Immature natural killer cell (primary cell): Measurements from ENCODE around the gene TAF1B. TPM values are rescaled to one million over a fixed set of nuclear protein-coding genes. Genes with fewer than 3 reads are reported as not detected.

Experiments
- DNase-seq, 3 donors: peaks; one replicate each; pipeline ENCODE4 v3.0.0; 2022; ENCODE audit warnings: mixed read lengths in 1 of 3
- H3K27ac Mint-ChIP-seq, 6 donors: one replicate each; pipeline ENCODE4 v1.8.0; 2020; ENCODE audit warnings: mixed read lengths in 6 of 6, mild to moderate bottlenecking in 5 of 6, inconsistent platforms in 4 of 6, moderate library complexity in 3 of 6
- H3K27me3 Mint-ChIP-seq, 3 donors: one replicate each; pipeline ENCODE4 v1.8.0; 2020 to 2021; ENCODE audit warnings: low read depth in 3 of 3, mild to moderate bottlenecking in 3 of 3, mixed read lengths in 3 of 3, moderate library complexity in 3 of 3, inconsistent platforms in 1 of 3
- H3K36me3 Mint-ChIP-seq, 3 donors: one replicate each; pipeline ENCODE4 v1.8.0; 2020; ENCODE audit warnings: mixed read lengths in 3 of 3, inconsistent platforms in 2 of 3, mild to moderate bottlenecking in 2 of 3
- H3K4me1 Mint-ChIP-seq, 2 donors: one replicate each; pipeline ENCODE4 v1.8.0; 2020; ENCODE audit warnings: inconsistent platforms in 2 of 2, mild to moderate bottlenecking in 2 of 2, mixed read lengths in 2 of 2, moderate library complexity in 1 of 2
- H3K4me3 Mint-ChIP-seq, 5 donors: one replicate each; pipeline ENCODE4 v1.8.0; 2020; ENCODE audit warnings: mild to moderate bottlenecking in 5 of 5, mixed read lengths in 5 of 5, inconsistent platforms in 3 of 5, moderate library complexity in 3 of 5
- H3K9me3 Mint-ChIP-seq, 6 donors: one replicate each; pipeline ENCODE4 v1.8.0; 2020; ENCODE audit warnings: mild to moderate bottlenecking in 6 of 6, mixed read lengths in 6 of 6, inconsistent platforms in 4 of 6, moderate library complexity in 3 of 6
- polyA plus RNA-seq, 3 donors: library from polyadenylated mRNA; unstranded; fragments of 300-500 nt; fragmentation: Illumina TruSeq; gene quantifications; one replicate each; pipeline ENCODE4 v1.2.3, GENCODE V29; 2021

TAF1B gene
- polyA plus RNA-seq, 3 donors from 2014 or later, result 8.7 to 21.8 (median 10.2) TPM

DNA sequence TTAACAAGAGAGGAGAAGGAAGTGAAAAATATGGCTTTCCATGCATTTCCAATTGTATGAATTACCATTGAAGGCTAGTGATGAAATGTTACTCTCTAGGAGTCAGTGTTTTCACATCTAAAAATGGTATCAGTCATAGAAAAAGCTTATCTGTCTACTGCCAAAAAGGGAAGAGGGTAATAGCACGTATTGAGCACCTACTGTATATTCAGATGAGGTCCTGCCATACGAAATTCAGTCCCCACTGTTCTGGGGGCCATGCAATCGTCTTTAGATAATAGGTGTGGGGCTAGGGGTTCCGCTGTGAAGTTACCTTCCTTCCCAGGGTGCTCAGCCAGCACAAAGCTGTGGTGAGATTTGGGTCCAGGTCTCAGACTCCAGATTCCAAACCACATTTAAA is 94.0 kb downstream of the TAF1B start:
- peaks cover 5 to 13% (median 11%) of the 10 kb centered on the region in 3 donors for H3K36me3 Mint-ChIP-seq
- H3K4me3 Mint-ChIP-seq, result no peak overlapping the region
- H3K9me3 Mint-ChIP-seq, result no peaks in the 10 kb centered on the region
- no peaks in the 10 kb centered on the region for H3K4me1 Mint-ChIP-seq
- no peak overlapping the region for H3K27ac Mint-ChIP-seq
- no peak for DNase-seq
- H3K27me3 Mint-ChIP-seq, result peaks cover 0 to 4% (median 1%) of the 10 kb centered on the region in 3 donors

DNA sequence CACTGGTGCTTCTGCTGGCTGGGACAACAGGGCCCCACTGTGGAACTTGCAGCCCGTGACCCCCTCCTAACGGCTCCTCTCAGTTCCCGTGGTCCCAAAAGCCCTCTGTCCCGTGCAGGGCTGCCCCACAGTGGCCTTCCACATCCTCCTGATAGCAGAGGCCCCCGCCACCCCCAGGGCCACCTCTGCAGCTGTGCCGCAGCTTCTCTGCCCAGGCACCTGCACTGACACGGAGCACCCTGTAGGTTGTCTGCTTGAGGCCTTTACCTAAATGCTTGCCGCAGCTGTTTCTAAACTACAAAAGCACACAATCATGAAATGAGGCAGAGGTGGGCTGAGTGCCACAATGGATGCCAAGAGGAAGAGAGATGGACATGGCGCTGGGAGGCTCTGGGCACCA is 94.7 kb downstream of the TAF1B start:
- no peaks in the 10 kb centered on the region for H3K4me1 Mint-ChIP-seq
- peaks cover 0 to 4% (median 1%) of the 10 kb centered on the region in 3 donors for H3K27me3 Mint-ChIP-seq
- DNase-seq, result no peak
- no peak overlapping the region for H3K27ac Mint-ChIP-seq
- H3K9me3 Mint-ChIP-seq, result no peaks in the 10 kb centered on the region
- no peak overlapping the region for H3K4me3 Mint-ChIP-seq
- H3K36me3 Mint-ChIP-seq, result peaks cover 5 to 13% (median 8%) of the 10 kb centered on the region in 3 donors

DNA sequence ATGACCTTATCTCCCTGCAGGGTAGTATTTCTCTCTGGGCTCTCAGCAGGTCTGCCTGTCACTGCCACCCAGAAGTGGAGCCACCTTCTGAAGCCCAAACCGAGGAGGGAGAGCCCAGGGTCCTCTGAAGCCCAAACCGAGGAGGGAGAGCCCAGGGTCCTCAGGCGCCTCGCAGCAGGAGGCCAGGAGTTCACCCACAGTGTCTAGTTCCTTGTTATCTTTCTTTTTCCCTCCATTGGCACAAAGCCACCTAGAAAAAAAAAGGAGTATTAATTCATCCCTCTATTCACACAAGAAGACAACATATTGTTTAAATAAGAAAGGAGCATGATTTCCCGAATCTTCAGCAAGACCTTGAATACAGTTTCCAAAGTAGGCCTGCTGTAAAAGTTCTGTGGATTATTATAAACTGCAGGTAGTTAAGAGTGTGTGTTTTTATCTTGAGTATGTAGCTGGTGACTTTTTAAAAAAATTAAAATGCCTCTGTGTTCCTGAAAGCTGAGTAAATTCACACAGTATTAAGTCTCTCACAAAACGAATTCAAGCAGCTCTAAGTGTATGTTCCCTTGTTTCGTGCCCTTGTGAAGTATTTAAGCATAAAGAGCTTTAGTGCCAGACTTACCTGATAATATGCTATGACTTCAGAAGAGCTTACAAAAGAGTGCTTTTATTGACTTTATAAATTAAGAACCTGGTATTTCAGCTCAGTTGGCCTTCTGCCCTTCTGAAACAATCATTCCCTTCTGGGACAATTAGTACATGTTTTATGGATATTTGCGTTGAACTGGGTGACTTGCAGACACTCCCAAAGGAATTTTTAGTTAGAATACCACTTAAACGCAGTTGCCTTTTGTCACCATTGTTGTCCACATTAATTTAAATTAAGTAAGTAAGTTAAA is 96.6 kb downstream of the TAF1B start:
- no peak for DNase-seq
- Mint-ChIP-seq H3K9me3 (no peaks in the 10 kb centered on the region), H3K4me3 (no peak overlapping the region), H3K27ac (no peak overlapping the region), H3K36me3 (peaks cover 0 to 4% (median 0%) of the 10 kb centered on the region in 3 donors), H3K27me3 (peaks cover 1 to 6% (median 5%) of the 10 kb centered on the region in 3 donors), H3K4me1 (no peaks in the 10 kb centered on the region)

DNA sequence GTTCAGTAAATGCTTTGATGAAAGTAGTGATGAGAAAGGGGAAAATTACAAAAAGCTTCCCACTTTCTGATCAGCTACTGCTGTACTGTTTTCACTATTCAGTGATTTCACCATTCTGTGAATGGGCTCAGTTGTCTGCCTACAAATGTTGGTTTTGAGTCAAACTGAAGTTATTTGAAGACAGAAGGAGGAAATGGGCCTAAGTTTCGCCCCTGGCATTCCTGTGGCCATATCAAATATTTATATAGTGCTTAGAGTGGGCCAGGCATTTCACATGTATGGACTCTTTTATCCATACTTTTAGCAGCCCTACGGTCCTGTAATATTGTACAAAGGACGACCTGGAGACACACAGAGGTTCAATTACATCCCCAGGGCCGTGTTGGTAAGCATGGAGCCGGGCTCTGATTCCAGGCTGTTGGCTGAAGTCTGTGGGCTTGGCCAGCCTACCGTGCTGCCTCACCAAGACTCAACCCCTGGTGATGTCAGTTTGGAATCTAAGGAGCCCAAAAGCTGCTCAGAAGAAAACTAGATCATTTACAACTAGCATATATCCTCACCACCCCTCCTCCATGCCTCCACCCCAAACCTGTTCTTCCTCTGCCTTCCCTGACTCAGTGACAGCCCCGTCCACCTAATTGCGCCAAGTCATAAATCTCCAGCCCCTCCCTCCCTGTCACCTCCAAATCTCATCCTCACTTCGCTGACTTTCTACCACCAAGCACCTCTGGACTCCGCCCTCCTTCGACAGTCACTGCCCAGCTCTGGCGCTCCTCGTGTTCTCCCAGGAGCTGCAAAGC is 98.1 kb downstream of the TAF1B start:
- Mint-ChIP-seq H3K4me1 (no peaks in the 10 kb centered on the region), H3K36me3 (no peaks in the 10 kb centered on the region), H3K27ac (peak overlapping the region in 1 of 6 donors; percentile 64), H3K4me3 (no peak overlapping the region), H3K27me3 (peaks cover 4 to 8% (median 5%) of the 10 kb centered on the region in 3 donors), H3K9me3 (no peaks in the 10 kb centered on the region)
- no peak for DNase-seq

GRCh38 chr2:9941996-9942390 is 98.7 kb downstream of the TAF1B start:
- Mint-ChIP-seq H3K9me3 (no peaks in the 10 kb centered on the region), H3K36me3 (no peaks in the 10 kb centered on the region), H3K4me3 (no peak overlapping the region), H3K27ac (peak overlapping the region in 1 of 6 donors; percentile 64), H3K27me3 (peaks cover 4 to 8% (median 7%) of the 10 kb centered on the region in 3 donors), H3K4me1 (no peaks in the 10 kb centered on the region)
- no peak for DNase-seq

DNA sequence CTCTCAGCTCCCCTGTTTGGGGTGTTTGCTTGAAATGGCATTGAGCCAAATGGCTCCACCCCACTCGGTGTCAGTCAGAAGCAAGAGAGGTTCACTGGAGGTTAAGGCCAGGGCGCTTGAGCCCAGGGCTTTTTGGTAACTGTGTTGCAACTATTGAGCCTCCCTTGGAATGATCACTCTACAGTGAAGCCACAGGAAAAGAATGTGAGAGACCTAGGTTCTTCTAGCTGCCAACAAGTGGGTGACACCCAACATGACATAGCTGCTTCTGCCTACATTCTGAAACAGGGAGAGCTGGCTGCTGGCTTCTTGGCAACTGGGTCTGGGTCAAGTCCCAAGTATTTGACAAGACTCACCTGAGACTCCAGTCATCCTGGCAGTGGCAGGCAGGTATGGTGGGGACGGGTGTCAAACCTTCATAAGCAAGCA is 101.1 kb downstream of the TAF1B start:
- H3K9me3 Mint-ChIP-seq, result no peaks in the 10 kb centered on the region
- H3K27ac Mint-ChIP-seq, result no peak overlapping the region

GRCh38 chr2:9945596-9945995 is 102.3 kb downstream of the TAF1B start:
- H3K4me3 Mint-ChIP-seq, result no peak overlapping the region
- H3K9me3 Mint-ChIP-seq, result no peaks in the 10 kb centered on the region
- no peak overlapping the region for H3K27ac Mint-ChIP-seq
- peaks cover 4 to 8% of the 10 kb centered on the region in 2 donors for H3K4me1 Mint-ChIP-seq
- DNase-seq, result no peak
- no peaks in the 10 kb centered on the region for H3K36me3 Mint-ChIP-seq
- H3K27me3 Mint-ChIP-seq, result peaks cover 5 to 17% (median 9%) of the 10 kb centered on the region in 3 donors

More for the DNA sequence above, 101.1 kb downstream of the TAF1B start:
- no peaks in the 10 kb centered on the region for H3K4me1 Mint-ChIP-seq
- H3K4me3 Mint-ChIP-seq, result no peak overlapping the region
- peaks cover 4 to 10% (median 9%) of the 10 kb centered on the region in 3 donors for H3K27me3 Mint-ChIP-seq
- DNase-seq, result no peak
- no peaks in the 10 kb centered on the region for H3K36me3 Mint-ChIP-seq

DNA sequence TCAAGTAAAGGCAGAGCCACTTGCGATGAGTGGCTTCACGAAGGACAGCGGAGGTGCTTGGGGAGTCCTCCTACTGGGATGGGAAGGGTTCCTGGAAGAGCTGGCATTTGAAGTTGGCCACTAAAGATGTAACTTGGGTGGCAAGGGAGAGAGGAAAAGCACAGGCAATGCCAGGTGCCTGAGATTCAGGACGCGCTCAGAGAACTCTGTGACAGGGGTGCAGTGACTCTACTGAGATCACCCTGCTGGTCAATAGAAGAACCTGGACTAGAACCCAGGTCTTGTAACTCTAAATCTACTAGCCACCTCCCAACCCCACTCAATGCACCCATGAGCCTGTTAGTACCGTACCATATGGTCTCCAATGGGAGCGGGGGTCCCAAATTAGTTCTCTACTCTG is 102.8 kb downstream of the TAF1B start:
- no peak overlapping the region for H3K27ac Mint-ChIP-seq
- H3K9me3 Mint-ChIP-seq, result no peaks in the 10 kb centered on the region
- H3K36me3 Mint-ChIP-seq, result no peaks in the 10 kb centered on the region
- H3K4me3 Mint-ChIP-seq, result no peak overlapping the region
- peaks cover 8 to 17% (median 9%) of the 10 kb centered on the region in 3 donors for H3K27me3 Mint-ChIP-seq
- DNase-seq, result no peak
- peaks cover 5 to 10% of the 10 kb centered on the region in 2 donors for H3K4me1 Mint-ChIP-seq

DNA sequence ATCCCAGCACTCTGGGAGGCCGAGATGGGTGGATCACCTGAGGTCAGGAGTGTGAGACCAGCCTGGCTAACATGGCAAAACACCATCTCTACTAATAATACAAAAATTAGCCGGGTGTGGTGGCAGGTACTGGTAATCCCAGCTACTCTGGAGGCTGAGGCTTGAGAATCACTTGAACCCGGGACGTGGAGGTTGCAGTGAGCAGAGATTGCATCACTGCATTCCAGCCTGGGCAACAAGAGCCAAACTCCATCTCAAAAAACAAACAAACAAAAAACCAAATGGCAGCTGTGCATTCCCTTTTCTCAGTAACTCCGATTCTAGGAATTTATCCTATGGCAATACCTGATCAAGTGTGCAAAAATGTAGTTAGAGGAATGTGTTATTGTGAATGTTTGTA is 103.5 kb downstream of the TAF1B start:
- Mint-ChIP-seq H3K27me3 (peaks cover 7 to 17% (median 8%) of the 10 kb centered on the region in 3 donors), H3K9me3 (no peaks in the 10 kb centered on the region), H3K4me3 (no peak overlapping the region), H3K36me3 (no peaks in the 10 kb centered on the region), H3K27ac (no peak overlapping the region), H3K4me1 (peaks cover 5 to 10% of the 10 kb centered on the region in 2 donors)
- DNase-seq, result no peak

GRCh38 chr2:9948721-9949120 is 105.4 kb downstream of the TAF1B start:
- H3K9me3 Mint-ChIP-seq, result no peaks in the 10 kb centered on the region
- H3K36me3 Mint-ChIP-seq, result no peaks in the 10 kb centered on the region
- peaks cover 6 to 29% (median 11%) of the 10 kb centered on the region in 3 donors for H3K27me3 Mint-ChIP-seq
- H3K4me1 Mint-ChIP-seq, result peaks cover 11 to 17% of the 10 kb centered on the region in 2 donors
- no peak for DNase-seq
- H3K4me3 Mint-ChIP-seq, result peak overlapping the region in 4 of 5 donors; percentile 43 to 80 (median 54)
- H3K27ac Mint-ChIP-seq, result no peak overlapping the region

GRCh38 chr2:9949239-9949991 is 106.1 kb downstream of the TAF1B start:
- H3K4me1 Mint-ChIP-seq, result peaks cover 11 to 17% of the 10 kb centered on the region in 2 donors
- peak overlapping the region in 3 of 6 donors; percentile 1 to 75 (median 2) for H3K27ac Mint-ChIP-seq
- peak overlapping the region; percentile 80 to 89 (median 85) for H3K4me3 Mint-ChIP-seq
- no peak for DNase-seq
- H3K9me3 Mint-ChIP-seq, result no peaks in the 10 kb centered on the region
- H3K36me3 Mint-ChIP-seq, result no peaks in the 10 kb centered on the region
- peaks cover 6 to 28% (median 11%) of the 10 kb centered on the region in 3 donors for H3K27me3 Mint-ChIP-seq

DNA sequence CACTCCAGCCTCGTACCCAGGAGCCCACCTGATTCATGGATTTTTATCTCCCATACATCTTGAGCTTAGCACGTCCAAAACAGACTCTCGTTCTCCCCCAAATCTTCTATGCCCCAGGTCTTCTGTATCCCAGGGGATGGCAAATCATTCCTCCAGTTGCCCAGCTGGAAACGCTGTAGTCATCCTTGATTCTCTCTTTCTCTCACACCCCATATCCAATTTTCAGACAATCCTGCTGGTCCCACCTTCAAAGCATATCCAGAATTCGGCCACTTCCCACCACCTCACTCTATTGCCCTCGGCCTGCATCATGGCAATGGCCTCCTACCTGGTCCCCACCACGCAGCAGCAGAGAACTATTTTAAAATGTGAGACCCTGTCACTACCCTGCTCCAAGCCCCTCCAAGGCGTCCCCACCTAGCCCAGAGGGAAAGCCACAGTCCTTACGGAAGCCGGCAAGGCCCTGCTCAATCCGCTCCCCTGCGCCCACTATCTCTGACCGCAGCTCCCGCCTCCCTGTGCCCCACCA is 106.8 kb downstream of the TAF1B start:
- Mint-ChIP-seq H3K27ac (peak overlapping the region in 5 of 6 donors; percentile 1 to 75 (median 57)), H3K36me3 (no peaks in the 10 kb centered on the region), H3K27me3 (peaks cover 4 to 22% (median 11%) of the 10 kb centered on the region in 3 donors), H3K9me3 (no peaks in the 10 kb centered on the region), H3K4me1 (peaks cover 11 to 17% of the 10 kb centered on the region in 2 donors), H3K4me3 (peak overlapping the region; percentile 80 to 89 (median 85))
- DNase-seq, result no peak
